DOHH2 (cell line): ENCODE measurements around the gene STPG1.

Experiments used
- CTCF ChIP-seq: fragments of 200-600 bp; sonication (generic); IDR thresholded peaks from one replicate; pipeline ENCODE4 v1.5.1; 2014; ENCODE audit warnings: antibody characterized with exemption, mild to moderate bottlenecking, low read depth, low read length; ENCODE audit not compliant: poor library complexity, severe bottlenecking
- EZH2phosphoT487 ChIP-seq: fragments of 200-600 bp; sonication (generic); IDR thresholded peaks from 2 replicates; pipeline ENCODE4 v1.6.1; 2017; ENCODE audit warnings: borderline replicate concordance, mild to moderate bottlenecking, antibody characterized with exemption, low read length, moderate library complexity, mixed read lengths

GRCh38 chr1:24341260-24341659, 72.3 kb downstream of the STPG1 start:
- TF ChIP-seq EZH2phosphoT487: no peak
- no peak for TF ChIP-seq CTCF
